Gastroesophageal sphincter (tissue), 3 donors: Measurements from ENCODE around the gene AXDND1.

Experiments
- CTCF ChIP-seq, 4 experiments: fragments of 200-600 bp in 2 of 4; fragments of 450-650 bp in 2 of 4; sonication (generic) in 1 of 4; IDR thresholded peaks; one replicate each; pipeline ENCODE4 v1.5.1; 2017 to 2019; ENCODE audit warnings: antibody characterized with exemption in 4 of 4, mild to moderate bottlenecking in 2 of 4, moderate library complexity in 2 of 4
- POLR2A ChIP-seq, 2 donors: fragments of 450-650 bp; IDR thresholded peaks; one replicate each; pipeline ENCODE4 v1.6.1; 2017; ENCODE audit warnings: antibody characterized with exemption in 2 of 2, mild to moderate bottlenecking in 2 of 2, moderate library complexity in 1 of 2

- TF ChIP-seq CTCF (IDR thresholded peaks at IDR 0.05) (no peak), POLR2A (IDR thresholded peaks at IDR 0.05) (no peak)
Measured at GRCh38 chr1:179591592-179592580, 226.1 kb downstream of the AXDND1 start, which contains the start of gene TDRD5.
